GM21529 (cell line): ENCODE measurements around the gene PUSL1.

Experiments
- ATAC-seq: cut with Tn5 transposase; IDR thresholded peaks from one replicate; pipeline ENCODE4 v1.9.1; 2021; ENCODE audit not compliant: unreplicated experiment

The PUSL1 gene

DNA sequence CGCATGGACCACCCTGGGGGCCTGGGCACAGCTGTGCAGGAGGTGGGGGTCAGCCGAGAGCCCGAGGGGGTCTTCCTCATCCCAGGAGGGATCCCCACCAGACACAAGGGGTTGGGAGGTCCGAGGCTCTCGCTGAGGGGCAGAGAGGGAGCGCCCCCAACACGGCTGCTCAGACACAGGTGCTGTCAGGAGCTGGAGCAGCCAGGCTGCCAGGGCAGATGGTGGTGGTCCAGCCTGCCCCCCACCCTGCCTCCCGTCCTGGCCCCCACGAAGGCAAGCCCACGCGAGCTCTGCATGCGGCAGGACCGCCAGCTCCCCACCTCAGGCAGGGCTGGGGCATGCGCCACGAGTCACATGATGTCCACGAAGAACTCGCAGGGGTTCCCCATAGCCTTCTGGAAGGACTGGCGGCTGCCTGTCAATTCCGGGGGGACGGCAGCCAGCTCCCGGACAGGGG is 27.4 kb downstream of the PUSL1 start:
- no peak for ATAC-seq

DNA sequence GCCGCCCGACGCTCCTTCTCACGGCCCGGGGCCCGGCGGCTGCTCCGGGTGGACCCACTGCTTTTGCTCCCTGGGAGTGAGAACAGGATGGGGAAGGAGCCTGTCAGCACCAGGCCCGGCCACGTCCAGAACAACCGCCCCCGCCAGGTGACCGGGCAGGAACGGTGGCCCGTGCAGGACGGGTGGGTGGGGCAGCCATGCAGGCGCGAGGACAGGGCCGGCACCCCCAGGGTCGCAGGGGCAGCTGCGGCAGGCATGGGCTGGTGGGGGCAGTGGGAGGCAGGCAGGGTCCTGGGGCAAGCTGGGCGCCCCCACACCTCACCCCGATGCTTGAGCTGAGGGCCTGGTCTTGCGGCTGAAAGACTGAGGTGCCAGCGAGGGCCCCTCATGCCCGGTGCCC is 28.0 kb downstream of the PUSL1 start:
- no peak for ATAC-seq

DNA sequence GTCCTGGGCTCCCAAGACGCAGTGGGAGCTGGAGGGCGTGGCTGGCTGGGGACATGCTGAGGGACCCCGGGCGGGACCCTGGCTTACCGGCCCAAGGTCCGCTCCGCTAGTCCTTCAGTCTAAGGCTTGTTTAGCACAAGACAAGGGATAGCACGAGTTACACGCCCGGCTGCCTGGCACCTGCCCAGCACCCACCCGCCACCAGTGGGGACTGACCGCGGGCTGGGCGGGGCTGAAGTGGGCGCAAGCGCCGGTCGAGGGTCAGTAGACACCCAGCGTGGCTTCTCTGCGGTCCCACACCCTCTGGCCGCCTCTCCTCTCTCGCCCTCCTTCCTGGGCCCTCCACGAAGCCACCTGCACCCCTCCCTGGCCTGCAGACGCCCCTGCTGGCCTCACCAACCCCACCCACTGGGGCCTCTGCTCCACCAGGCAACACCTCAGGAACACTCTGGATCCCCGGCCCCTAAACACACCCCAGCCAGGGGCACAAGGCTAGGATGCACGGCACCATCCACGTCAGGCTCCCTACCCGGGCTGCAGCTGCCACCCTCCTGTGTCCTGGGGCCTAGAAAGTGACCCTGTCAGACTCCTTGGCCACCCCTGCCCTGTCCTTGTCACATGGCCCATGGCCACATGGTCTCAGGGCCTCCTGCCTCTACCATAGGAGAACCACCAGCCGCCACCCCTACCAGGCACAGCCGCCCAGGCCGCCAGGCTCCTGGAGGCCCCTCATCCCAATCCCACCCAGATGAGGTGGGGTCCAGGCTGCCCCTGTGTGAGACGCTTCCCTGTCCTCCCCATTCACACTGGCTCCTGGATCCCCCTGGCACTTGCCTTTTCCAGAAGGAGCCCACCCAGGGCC is 28.8 kb downstream of the PUSL1 start:
- no peak for ATAC-seq

DNA sequence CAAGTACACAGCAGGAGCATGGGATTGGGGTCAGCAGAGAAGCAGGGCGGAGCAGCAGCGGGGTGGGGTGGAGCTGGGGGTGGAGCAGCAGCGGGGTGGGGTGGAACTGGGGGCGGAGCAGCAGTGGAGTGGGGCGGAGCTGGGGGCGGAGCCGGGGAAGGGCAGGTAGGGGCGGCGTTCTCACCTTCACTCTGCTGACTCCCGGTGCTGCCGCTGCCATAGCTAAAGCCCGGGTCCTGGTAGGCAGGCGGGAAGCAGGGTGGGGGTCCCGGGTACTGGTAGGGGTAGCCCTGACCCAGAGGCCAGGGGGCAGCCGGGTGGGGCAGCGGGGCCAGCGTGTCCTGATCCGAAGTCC is 29.4 kb downstream of the PUSL1 start:
- ATAC-seq, result no peak

DNA sequence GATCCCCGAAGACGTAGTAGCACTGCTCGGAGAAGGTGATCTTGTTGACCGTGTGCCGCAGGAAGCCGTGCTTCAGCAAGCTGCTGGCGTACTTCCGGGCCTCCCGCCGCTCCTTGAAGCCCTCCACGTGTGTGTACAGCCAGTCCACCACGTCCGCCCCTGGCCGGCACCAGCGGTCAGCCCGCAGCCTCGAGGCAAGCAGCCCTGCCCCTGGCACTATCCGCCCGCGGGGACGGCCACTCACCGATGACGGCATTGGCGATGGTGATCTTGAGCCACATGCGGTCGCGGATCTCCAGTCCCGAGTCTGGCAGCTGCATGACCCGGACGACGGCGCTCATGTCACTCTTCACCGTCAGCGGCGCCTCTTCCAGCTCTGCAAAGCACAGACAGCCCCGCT is 29.9 kb downstream of the PUSL1 start:
- no peak for ATAC-seq

DNA sequence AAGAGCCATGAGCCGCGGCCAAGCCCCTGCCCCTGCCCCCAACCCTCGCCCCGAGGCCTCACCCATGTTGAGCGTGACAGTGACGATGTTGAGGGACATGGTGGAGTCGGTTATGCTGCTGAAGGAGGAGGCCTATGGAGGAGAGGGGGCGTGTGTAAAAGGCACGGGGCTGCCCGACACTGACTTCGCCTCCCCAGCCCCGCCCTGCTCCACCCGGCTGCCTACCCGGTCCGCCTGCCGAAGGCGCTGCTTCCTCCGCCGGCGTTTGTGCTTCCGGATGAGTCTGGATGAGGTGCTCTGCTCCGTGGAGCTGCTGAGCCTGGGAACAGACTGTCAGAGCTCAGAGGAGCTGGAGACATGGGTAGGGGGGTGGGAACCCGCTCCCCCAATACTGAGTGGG is 31.8 kb downstream of the PUSL1 start:
- ATAC-seq, result no peak

DNA sequence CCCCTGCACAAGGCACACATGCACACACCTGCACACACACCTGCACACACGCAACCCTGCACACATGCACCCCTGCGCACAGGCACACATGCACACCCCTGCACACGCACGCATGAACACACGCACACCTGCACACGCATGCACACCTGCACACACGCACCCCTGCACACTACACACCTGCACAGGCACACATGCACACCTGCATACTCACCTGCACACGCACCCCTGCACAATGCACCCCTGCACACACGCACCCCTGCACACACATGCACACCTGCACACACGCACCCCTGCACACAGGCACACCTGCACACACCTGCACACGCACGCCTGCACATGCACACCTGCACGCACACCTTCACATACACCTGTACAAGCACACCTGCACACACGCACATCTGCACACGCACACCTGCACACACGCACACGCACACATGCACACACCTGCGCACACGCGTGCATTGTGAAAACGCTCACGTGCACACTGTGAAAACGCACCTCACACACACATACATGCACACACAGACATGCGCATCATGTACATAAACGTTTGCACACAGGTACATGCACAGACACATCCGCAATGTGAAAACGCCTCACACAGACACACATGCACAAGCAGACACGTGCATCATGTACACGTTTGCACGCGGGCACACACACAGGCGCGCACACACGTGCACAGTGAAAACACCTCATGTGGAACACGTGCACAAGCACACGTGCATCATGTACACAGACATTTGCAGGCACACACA is 32.6 kb downstream of the PUSL1 start:
- no peak for ATAC-seq

DNA sequence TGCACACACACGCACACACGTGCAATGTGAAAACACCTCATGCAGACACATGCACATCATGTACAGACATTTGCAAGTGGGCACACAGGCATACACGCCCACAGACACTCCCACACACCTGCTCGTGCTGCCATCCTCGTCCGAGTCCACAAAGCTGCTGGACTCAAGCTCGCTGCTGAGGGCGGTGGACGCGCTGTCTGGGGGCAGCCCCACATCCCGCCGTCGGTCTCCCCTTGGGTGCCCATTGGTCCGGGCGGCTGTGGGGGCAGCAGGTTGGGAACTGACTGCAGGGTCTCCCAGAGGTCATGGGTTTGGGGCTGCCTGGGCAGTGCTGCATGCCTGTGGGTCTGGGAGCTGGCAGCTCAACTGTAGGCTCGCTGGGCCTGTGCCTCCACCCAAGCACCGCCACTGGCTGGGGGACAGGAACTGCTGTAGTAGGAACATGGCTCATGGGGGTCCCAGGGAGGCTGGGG is 33.2 kb downstream of the PUSL1 start:
- ATAC-seq, result no peak

DNA sequence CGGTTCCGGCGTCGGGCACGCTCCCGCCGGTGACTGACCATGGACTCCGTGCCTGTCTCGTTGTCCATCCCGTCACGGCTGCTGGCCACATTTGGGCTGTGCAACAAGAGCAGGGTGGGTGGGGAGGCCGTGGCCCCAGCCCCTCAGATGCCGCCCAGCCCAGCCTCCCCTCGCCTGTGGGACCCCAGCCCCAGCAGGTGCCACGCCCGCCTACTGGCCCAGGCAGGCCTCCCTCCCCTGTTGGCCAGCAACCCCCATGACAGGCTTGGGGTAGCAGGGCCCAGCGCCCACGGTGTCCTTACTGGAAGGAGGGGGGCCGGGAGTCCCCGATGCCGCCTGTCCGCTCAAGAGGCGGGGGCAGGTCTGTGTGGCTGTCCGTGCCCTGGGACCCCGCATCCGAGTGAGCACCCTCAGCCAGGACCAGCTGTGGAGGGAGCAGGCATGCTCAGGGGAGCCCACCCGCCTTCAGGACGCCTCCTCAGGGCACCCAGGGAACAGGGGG is 33.7 kb downstream of the PUSL1 start:
- ATAC-seq, result no peak

DNA sequence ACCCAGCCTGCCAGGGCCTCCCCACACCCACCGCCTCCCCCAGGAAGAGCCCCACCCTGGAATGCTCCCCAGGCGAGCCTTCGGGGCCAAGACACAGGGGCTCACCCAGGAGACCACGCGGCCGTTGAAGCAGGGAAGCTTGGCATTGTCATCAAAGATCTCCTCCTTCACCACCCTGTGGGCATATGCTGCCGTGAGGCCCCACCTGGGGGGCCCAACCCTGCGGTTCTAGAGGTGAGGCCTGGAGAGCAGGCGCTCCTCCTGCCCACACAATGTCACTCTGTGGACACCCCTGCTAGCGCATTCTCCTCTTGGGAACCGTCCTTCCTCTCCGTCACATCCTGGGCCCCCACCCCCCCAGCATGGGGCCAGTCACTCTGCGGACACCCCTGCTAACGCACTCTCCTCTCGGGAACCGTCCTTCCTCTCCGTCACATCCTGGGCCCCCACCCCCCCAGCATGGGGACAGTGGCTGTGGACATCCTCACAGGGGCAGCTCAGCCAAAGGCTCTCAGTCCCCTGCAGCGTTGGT is 34.3 kb downstream of the PUSL1 start:
- no peak for ATAC-seq

DNA sequence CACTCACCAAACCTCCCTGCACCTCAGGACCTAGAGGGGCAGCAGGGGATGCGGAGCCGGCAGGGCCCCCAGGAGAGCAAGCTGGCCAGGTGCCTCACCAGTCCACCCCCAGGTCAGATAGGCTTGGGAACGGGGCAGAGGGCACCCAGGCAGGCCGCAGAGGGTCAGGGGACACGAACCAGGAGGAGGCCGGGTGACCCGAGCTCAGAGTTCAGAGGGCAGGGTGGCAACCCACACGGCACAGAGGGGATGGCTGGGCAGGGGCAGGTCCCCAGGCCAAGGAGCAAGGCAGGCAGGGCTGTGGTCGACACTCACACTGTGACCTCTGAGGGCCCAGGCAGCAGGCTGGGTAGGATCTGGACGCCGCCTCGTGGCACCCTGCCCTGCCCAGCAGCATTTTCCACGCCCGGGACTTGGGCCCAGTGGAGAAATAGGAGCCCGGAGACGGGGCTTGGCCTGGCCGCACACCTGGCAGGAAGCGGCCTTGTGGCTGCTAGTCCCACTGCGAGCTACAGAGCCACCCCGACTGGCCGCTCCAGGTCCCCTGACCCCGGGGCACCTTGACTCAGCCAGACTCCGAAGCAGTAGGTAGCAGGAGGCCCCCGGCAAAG is 35.5 kb downstream of the PUSL1 start:
- no peak for ATAC-seq

DNA sequence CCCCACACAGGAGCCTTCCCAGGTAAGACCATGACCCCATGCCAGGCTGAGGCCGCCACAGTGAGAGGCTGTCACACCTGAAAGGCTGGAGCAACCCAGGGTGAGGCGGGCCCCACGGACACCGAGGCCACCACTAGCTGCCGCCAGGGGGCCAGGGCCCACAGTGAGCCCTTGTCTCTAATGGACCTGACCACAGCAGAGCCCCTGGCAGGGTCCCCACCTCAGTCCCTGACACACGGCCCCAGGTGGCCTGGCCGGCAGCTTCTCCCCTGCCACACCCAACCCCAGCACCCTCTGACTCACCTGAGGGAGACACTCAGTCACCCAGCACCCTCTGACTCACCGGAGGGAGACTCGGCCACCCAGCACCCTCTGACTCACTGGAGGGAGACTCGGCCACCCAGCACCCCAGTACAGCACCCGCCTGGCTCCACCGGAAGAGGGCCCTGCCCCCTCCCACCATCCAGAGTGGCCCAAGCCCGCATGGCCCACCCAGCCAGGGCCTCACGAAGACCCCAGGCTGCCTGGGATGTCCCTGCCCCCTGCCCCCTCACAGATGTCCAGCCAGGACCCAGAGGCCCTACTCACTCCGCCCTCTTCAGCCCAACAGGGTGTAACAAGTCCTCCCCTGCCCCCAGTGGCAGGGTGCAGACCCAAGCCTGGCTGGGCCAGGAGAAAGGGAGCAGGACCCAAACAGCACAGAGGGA is 36.4 kb downstream of the PUSL1 start:
- ATAC-seq, result no peak

DNA sequence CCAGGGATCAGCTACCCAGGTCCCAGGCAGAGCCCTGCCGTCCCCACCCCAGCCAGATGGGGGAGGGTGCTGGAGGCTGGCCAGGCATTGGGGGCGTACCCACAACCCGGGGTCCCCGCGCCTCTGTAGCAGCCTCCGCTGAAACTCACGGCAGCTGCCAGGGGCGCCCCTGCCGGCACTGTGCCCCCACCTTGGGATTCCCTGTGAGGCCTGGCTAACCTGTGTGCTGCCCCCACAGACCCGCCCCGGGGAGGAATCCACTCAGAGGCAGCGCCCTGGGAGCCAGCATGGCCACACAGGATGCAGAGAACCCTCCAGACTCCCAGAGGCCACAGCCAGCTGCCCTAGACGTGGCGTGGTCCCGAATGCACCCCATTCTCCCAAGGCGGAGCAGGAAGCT is 37.0 kb downstream of the PUSL1 start:
- ATAC-seq, result no peak

DNA sequence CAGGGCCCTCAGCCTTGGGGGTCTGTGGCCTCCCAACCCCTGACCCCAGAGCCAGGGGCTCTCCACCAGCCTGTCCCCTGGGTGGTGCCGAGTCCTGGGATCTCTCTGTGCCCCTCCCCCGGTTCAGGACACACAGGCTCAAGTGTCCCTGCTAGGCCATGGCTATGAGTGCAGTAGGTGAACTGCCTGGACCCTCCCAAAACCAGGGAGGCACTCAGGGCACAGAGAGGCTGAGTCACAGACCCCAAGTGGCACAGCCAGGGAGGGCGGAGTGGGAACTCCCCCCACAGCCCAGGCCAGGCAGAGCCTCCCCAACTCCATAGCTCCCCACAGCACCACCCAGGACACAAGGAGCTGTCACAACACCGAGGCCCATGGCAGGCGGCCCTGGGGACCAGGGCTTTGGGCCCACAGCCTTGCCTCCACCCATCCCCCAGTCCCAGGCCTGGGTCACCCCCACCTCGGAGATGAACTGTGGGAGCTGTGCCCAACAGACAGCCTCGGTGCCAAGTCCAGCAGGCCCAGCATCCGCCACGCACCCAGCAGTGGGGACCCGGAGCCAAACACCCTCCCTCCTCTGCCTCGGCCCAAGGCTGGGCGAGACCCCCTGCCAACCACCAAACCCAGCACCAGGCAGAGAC is 37.6 kb downstream of the PUSL1 start:
- no peak for ATAC-seq

DNA sequence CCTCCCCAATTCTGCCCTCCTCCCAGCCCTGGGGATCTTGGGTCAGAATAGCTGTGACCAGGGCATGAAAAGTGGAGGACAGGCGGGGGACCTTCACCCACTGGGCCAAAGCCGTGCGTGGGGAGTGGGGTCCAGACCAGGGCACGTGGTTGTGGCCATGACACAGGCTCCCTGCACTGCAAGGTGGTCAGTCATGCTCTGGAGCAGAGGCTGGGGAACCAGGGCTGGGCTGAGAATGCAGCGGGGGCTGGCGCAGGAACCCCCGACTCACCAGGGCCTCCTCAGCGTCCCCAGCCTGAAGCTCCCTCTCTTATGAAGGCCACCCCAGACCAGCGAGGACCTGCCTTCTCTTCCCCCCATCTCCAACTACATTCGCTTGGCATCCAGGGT is 38.1 kb downstream of the PUSL1 start:
- ATAC-seq, result no peak

DNA sequence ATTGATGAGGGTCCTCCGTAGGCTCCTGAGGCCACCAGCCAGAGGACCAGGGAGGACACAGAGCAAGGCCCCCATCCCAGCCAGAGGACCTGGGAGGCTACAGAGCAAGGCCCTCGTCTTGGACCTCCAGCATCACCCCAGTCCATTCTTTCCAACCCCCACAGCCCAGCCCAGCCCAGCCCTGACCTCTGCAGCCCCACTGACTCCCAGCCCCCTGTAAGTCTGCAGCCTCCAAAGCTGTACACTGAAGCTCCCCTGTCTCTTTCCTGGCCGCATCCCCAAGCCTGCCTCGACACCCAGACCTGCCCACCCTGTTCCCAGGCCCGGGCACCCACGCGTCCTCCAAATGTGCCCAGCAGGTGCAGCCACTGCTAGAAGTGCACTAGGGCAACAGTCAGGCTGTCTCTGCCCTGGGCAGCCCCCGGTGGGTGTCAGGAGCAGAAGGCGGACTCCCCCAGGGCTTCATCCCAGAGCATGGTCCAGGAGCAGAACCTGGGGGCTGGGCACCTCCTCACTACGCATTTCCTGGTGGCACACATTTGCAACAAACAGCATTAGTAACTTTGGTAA is 38.7 kb downstream of the PUSL1 start:
- ATAC-seq, result no peak

DNA sequence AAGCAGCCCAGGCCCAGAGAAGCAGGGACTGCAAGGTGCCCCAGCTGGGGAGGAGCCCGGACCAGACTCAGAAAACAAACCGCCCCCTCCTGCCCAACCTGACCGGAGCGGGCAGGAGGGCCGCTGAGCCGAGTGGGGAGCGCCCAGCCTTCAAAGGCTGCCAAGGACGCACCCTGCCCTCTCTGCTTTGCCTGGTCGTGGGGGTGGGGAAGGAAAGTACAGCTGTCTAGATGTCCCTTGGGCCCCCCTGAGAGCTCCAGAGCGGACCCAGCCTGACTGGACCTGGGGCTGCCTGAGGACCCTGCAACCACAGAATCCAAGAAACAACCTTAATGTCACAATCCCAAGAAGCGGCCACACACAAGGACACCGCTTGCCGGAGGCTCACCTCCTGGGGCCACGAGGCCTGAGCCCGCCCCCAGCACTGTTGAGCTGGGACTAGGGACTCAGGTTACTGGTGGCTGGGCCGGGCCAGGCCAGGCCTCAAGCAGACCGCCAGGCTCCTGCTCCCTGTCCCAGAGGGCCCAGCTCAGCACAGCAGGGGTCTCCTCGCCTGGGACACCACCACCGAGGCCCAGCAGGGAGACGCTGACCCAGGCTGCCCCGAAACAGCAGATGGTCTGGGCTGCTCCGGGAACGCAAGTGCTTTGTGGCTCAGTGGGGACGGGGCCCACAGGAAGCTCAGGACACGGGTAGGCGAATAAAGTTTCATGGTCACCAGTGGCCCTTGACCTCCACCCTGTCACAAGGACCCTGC is 39.4 kb downstream of the PUSL1 start:
- ATAC-seq, result no peak

DNA sequence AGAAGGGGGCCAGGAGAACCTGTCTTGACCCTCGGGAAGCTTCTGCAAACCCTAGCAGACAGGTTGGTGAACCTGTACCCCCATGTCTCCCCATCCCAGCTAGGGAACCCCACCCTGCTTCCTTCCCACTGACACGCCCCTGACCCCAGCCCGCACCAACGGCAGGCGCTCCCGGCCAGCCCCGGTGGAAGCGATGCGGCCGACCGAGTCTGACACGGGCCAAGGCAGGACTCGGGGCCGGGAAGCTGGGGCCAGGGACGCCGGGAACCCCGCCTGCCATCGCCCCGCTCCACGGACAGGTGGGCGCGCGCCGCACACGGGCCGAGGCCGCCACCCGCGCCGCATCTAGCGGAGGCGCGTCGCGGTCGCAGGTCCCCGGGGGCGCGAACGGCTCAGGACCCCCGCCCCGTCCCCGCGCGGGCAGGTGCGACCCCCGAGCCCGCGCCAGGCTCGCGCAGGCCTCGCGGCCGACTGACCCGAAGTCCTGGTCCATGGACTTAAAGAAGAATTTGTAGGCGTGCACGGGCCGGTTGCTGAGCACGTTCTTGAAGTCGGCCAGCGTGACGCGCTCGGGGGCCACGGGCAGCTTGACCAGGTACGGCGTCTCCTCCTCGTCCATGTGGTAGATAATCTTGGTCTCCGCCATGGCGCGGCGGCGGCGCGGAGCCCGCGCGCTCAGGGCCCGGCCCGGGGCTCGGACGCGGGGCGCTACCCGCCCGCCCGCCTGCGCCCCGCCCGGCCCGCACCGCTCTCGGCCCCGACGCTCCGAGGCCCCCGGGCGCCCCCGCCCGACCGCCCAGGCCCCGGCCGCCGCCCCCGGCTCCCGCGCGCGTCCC is 40.2 kb downstream of the PUSL1 start:
- ATAC-seq, result peak; percentile 35
